CD4-positive, alpha-beta memory T cell (primary cell): ENCODE measurements around the gene PSEN1. TPM values are rescaled to one million over a fixed set of nuclear protein-coding genes. Genes with fewer than 3 reads are reported as not detected.

Source experiments
- CTCF ChIA-PET: fragments of 350-600 bp; sonication (Branson Sonifier 250); formaldehyde crosslinking; loops from one replicate; lab custom pipeline; 2021; ENCODE audit warnings: inconsistent platforms; ENCODE audit not compliant: partially characterized antibody; lab: Charles Lee
- POLR2A ChIA-PET: fragments of 350-600 bp; sonication (Branson Sonifier 250); formaldehyde crosslinking; loops from one replicate; lab custom pipeline; 2021; ENCODE audit not compliant: partially characterized antibody; lab: Charles Lee
- DNase-seq, 5 donors: peaks; one replicate each; pipeline versions ENCODE4 v3.0.0 to v3.0.0-alpha.2; 2020 to 2022; ENCODE audit warnings: mixed read lengths in 1 of 5
- H3K27ac ChIP-seq: one replicate; pipeline ENCODE4 v1.7.0; 2013; ENCODE audit warnings: low read depth, low read length
- H3K27me3 ChIP-seq: 2 replicates; pipeline ENCODE4 v1.7.0; 2013; ENCODE audit warnings: mild to moderate bottlenecking, low read length, moderate library complexity; ENCODE audit not compliant: insufficient read depth
- H3K36me3 ChIP-seq: 2 replicates; pipeline ENCODE4 v1.7.0; 2013; ENCODE audit warnings: mild to moderate bottlenecking, low read length, moderate library complexity; ENCODE audit not compliant: insufficient read depth
- H3K4me1 ChIP-seq: 2 replicates; pipeline ENCODE4 v1.7.0; 2013; ENCODE audit warnings: mild to moderate bottlenecking, low read length, moderate library complexity; ENCODE audit not compliant: insufficient read depth
- H3K4me3 ChIP-seq, 2 donors: one replicate each; pipeline ENCODE4 v1.7.0; 2013; ENCODE audit warnings: low read length in 2 of 2, mild to moderate bottlenecking in 1 of 2
- H3K9me3 ChIP-seq, 2 donors: one replicate each; pipeline ENCODE4 v1.7.0; 2013; ENCODE audit warnings: low read length in 2 of 2, control low read depth in 1 of 2; ENCODE audit not compliant: control insufficient read depth in 1 of 2
- H3K27ac Mint-ChIP-seq, 7 donors: one replicate each; pipeline ENCODE4 v1.8.0; 2020 to 2021; ENCODE audit warnings: mixed read lengths in 7 of 7, mild to moderate bottlenecking in 6 of 7, inconsistent platforms in 3 of 7, moderate library complexity in 3 of 7
- H3K27me3 Mint-ChIP-seq, 2 donors: one replicate each; pipeline ENCODE4 v1.8.0; 2020 to 2021; ENCODE audit warnings: mixed read lengths in 2 of 2
- H3K36me3 Mint-ChIP-seq, 2 donors: one replicate each; pipeline ENCODE4 v1.8.0; 2020 to 2021; ENCODE audit warnings: mixed read lengths in 2 of 2, inconsistent platforms in 1 of 2, mild to moderate bottlenecking in 1 of 2
- H3K4me1 Mint-ChIP-seq, 4 donors: one replicate each; pipeline ENCODE4 v1.8.0; 2020 to 2021; ENCODE audit warnings: mixed read lengths in 4 of 4, mild to moderate bottlenecking in 1 of 4
- H3K4me3 Mint-ChIP-seq, 8 donors: one replicate each; pipeline ENCODE4 v1.8.0; 2020 to 2021; ENCODE audit warnings: mixed read lengths in 8 of 8, mild to moderate bottlenecking in 7 of 8, moderate library complexity in 6 of 8, inconsistent platforms in 3 of 8
- H3K9me3 Mint-ChIP-seq, 8 donors: one replicate each; pipeline ENCODE4 v1.8.0; 2020 to 2021; ENCODE audit warnings: mixed read lengths in 8 of 8, mild to moderate bottlenecking in 5 of 8, inconsistent platforms in 3 of 8, moderate library complexity in 1 of 8
- intact Hi-C: fragments of 100-400 bp; cut with micrococcal nuclease; formaldehyde crosslinking; loops from one replicate; pipeline ENCODE4 v1.15.1; 2023
- polyA plus RNA-seq, 2 donors: library from polyadenylated mRNA; unstranded; fragments of 300-500 nt; fragmentation: Illumina TruSeq; gene quantifications; one replicate each; pipeline ENCODE4 v1.2.3, GENCODE V29; 2021
- total RNA-seq, 2 experiments: library from RNA; stranded (reverse); gene quantifications; one replicate each; pipeline ENCODE4 v1.2.3, GENCODE V29; 2021

PSEN1 gene
- total and polyA plus RNA-seq, 4 experiments from 2014 or later: 36.0 to 51.7 (median 41.8) TPM

DNA sequence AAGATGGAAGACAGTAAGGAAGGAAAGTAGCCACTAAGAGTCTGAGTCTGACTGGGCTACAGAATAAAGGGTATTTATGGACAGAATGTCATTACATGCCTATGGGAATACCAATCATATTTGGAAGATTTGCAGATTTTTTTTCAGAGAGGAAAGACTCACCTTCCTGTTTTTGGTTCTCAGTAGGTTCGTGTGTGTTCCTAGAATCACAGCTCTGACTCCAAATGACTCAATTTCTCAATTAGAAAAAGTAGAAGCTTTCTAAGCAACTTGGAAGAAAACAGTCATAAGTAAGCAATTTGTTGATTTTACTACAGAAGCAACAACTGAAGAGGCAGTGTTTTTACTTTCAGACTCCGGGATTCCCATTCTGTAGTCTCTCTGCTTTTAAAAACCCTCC, 85.6 kb downstream of the PSEN1 start:
- no peaks in the 10 kb centered on the region for H3K27me3 Mint-ChIP-seq
- Histone ChIP-seq H3K9me3 (no peaks in the 10 kb centered on the region), H3K4me1 (no peaks in the 10 kb centered on the region), H3K27me3 (no peaks in the 10 kb centered on the region), H3K4me3 (no peak overlapping the region), H3K27ac (no peak overlapping the region), H3K36me3 (peaks cover 26% of the 10 kb centered on the region)
- ChIA-PET POLR2A (no interaction called here), CTCF (interaction anchor here (1.7 kb wide), 1 partner anchor 10 kb away, joined by 4 read pairs; no protein-coding TSS in a partner anchor)
- H3K9me3 Mint-ChIP-seq: no peaks in the 10 kb centered on the region
- H3K27ac Mint-ChIP-seq: peak overlapping the region in 1 of 7 donors; percentile 50
- H3K4me1 Mint-ChIP-seq: peaks cover 0 to 7% (median 2%) of the 10 kb centered on the region in 4 donors
- DNase-seq: no peak
- peaks cover 75% of the 10 kb centered on the region in 2 donors for H3K36me3 Mint-ChIP-seq
- no peak overlapping the region for H3K4me3 Mint-ChIP-seq
- intact Hi-C loops: no loop called here

DNA sequence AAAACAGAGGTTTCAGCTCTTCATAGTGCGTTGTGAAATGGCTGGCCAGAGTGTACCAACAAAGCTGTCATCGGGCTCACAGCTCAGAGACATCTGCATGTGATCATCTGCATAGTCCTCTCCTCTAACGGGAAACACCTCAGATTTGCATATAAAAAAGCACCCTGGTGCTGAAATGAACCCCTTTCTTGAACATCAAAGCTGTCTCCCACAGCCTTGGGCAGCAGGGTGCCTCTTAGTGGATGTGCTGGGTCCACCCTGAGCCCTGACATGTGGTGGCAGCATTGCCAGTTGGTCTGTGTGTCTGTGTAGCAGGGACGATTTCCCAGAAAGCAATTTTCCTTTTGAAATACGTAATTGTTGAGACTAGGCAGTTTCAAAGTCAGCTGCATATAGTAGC, 86.7 kb downstream of the PSEN1 start:
- Mint-ChIP-seq H3K9me3 (peaks cover 0 to under 1% (median 0%) of the 10 kb centered on the region in 8 donors), H3K4me1 (peaks cover 0 to 7% (median 2%) of the 10 kb centered on the region in 4 donors), H3K4me3 (no peak overlapping the region), H3K27ac (peak overlapping the region in 6 of 7 donors; percentile 36 to 77 (median 64)), H3K27me3 (no peaks in the 10 kb centered on the region), H3K36me3 (peaks cover 68 to 74% of the 10 kb centered on the region in 2 donors)
- POLR2A ChIA-PET: interaction anchor here (0.6 kb wide), 1 partner anchor 664 kb away, joined by 3 read pairs; the partner anchor contains the start of gene ZNF410
- Histone ChIP-seq H3K4me3 (no peak overlapping the region), H3K9me3 (no peaks in the 10 kb centered on the region), H3K27ac (no peak overlapping the region), H3K4me1 (no peaks in the 10 kb centered on the region), H3K27me3 (no peaks in the 10 kb centered on the region), H3K36me3 (peaks cover 18% of the 10 kb centered on the region)
- CTCF ChIA-PET: interaction anchor here (1.7 kb wide), 1 partner anchor 12 kb away, joined by 4 read pairs; no protein-coding TSS in a partner anchor
- no peak for DNase-seq
- intact Hi-C loops: no loop called here

DNA sequence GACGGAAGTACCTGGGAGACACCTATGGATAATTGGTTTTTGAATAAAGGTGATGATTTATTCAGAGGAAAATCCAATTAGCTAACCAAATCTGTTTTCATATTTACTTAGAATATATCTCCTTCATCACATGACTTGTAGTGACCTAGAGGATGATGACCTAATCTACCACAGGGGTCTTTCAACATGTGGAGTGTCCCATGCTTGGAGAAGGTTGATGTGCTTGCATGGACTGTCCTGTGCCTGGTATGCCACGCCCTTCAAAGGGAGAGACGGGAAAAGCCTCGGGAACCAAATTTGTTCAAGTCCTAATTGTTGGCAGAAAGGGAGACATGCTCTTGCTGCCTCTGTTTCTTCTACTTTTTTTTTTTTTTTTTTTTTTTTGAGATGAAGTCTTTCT, 89.2 kb downstream of the PSEN1 start:
- Mint-ChIP-seq H3K9me3 (peaks cover 0 to 2% (median 0%) of the 10 kb centered on the region in 8 donors), H3K27ac (no peak overlapping the region), H3K36me3 (peaks cover 53 to 60% of the 10 kb centered on the region in 2 donors), H3K27me3 (no peaks in the 10 kb centered on the region), H3K4me1 (peaks cover 0 to 7% (median 2%) of the 10 kb centered on the region in 4 donors), H3K4me3 (no peak overlapping the region)
- Histone ChIP-seq H3K9me3 (no peaks in the 10 kb centered on the region), H3K27me3 (no peaks in the 10 kb centered on the region), H3K36me3 (no peaks in the 10 kb centered on the region), H3K4me3 (no peak overlapping the region), H3K4me1 (no peaks in the 10 kb centered on the region), H3K27ac (no peak overlapping the region)
- intact Hi-C loops: no loop called here
- DNase-seq: no peak
- CTCF ChIA-PET: no interaction called here
- POLR2A ChIA-PET: no interaction called here

DNA sequence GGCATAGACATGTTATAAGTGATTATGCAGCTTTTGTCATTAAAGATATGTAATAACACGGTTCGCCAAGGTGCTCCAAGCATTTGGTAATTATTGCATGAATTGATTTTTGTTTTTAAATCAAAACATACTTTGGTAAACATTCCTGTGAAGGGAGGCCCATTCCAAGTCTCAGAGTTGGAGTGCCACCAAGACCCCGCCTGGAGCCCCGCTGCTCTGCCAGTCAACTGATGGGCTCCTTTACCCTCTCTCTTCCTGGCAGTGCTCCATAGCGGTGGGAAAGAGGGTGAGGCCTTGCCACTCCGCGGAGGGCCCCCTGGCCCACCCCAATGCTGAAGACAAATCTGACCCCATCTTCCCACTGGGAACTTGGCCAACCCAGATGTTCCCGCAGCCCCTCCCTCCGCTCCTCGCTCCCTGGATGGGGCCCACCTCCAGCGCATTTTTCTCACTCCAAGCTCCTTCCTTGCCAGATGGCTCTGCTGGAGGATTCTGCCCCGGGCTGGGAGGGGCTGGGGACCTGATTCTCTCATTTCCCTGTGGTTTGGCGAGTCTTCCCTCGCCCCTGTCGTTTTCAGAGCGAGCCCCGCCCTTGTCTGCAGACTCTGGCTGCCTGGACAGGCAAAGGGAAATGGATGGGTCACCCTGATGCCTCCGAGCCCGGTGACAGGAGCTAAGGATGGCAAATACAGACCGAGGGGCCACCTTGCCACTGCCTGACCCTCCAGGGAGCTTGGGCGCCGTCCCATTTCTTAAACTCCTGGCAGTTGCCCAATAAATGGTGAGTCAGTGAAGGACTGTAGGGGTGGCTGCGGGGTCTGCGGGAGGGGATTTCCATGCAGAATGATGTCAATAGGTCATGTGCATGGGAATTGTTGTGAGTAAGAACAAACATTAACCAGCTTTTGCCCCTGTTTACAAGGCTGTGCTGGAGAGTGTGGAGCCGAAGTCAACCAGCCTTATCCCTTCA, 91.8 kb downstream of the PSEN1 start:
- Mint-ChIP-seq H3K9me3 (peaks cover 0 to 2% (median 0%) of the 10 kb centered on the region in 8 donors), H3K27me3 (peaks cover 2% of the 10 kb centered on the region in 2 donors), H3K4me3 (no peak overlapping the region), H3K36me3 (peaks cover 30 to 36% of the 10 kb centered on the region in 2 donors), H3K4me1 (peaks cover 0 to 2% (median 0%) of the 10 kb centered on the region in 4 donors), H3K27ac (peak overlapping the region in 1 of 7 donors; percentile 10)
- Histone ChIP-seq H3K9me3 (no peaks in the 10 kb centered on the region), H3K4me1 (no peaks in the 10 kb centered on the region), H3K36me3 (no peaks in the 10 kb centered on the region), H3K27ac (no peak overlapping the region), H3K4me3 (no peak overlapping the region), H3K27me3 (peaks cover 3% of the 10 kb centered on the region)
- CTCF ChIA-PET: no interaction called here
- DNase-seq: no peak
- intact Hi-C loops: no loop called here
- POLR2A ChIA-PET: no interaction called here

DNA sequence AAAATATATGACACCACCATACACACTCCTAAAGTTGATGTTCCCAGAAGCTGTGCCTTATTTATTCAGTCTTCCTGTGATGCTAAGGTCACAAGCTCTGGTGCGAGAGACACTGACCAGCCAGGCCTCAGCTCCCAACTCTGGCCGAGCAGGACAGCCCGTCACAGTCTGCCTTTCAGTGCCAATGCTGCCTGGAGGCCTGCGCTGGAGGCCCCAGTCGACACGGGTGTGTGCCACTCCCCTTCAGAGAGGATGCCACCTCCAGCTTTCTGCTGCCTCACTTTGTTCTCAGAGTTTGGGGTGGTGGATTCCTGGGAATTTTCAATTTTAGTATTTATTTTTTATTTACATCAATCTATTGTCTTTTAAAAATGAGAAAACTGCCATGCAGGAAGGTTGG, 93.7 kb downstream of the PSEN1 start:
- Histone ChIP-seq H3K4me3 (no peak overlapping the region), H3K36me3 (no peaks in the 10 kb centered on the region), H3K9me3 (no peaks in the 10 kb centered on the region), H3K27ac (no peak overlapping the region), H3K27me3 (peaks cover 3% of the 10 kb centered on the region), H3K4me1 (no peaks in the 10 kb centered on the region)
- Mint-ChIP-seq H3K9me3 (peaks cover 0 to 2% (median 0%) of the 10 kb centered on the region in 8 donors), H3K27ac (no peak overlapping the region), H3K4me1 (peaks cover 0 to 4% (median 0%) of the 10 kb centered on the region in 4 donors), H3K27me3 (peaks cover 9 to 13% of the 10 kb centered on the region in 2 donors), H3K4me3 (no peak overlapping the region), H3K36me3 (peaks cover 16 to 28% of the 10 kb centered on the region in 2 donors)
- DNase-seq: no peak
- intact Hi-C loops: no loop called here
- POLR2A ChIA-PET: no interaction called here
- CTCF ChIA-PET: no interaction called here

DNA sequence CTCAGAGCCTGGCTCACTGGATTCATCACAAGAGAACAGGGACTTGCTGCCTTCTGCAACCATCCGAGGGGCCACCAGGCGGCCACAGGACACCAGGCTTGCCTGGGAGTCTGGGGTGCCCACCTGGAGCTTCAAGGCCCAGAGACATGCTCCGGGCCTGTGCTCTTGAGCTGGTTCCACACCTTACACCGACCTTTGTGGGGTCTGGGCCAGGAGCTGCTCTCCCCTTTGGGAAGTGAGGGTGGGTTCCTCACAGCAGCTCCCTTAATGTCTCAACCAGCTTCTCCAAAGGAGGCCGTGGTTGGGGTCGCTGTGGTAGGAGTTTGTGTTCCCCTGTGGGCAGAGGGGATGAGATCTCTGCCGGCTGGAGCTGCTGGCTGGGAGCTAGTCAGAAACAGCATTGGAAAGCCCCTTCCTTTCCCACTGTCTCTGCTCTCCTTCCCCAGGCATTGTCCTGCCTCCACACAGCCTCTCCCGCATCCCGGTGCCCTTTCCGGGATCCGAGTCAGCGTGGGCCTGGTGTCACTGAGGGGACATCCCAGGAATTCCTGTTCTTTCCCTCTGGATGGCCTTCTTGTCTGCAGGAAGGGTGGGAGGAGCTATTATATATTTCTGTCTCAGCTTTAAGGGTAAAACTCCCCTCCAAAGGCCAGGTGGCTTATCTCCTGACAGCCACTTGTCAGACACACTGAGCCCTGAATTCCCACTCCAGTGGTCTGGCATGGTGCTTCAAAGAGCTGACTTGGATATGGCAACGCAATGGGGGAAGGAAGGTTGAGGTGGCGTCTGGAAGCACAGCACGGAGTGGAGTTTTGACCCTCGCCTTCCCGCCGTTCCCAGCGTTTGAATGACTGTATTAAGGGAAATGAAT, 95.9 kb downstream of the PSEN1 start:
- Histone ChIP-seq H3K4me3 (no peak overlapping the region), H3K27ac (no peak overlapping the region), H3K36me3 (no peaks in the 10 kb centered on the region), H3K4me1 (peaks cover 6% of the 10 kb centered on the region), H3K9me3 (no peaks in the 10 kb centered on the region), H3K27me3 (peaks cover 3% of the 10 kb centered on the region)
- ChIA-PET POLR2A (no interaction called here), CTCF (interaction anchor here (1.6 to 2.0 kb wide), 2 partner anchors 11 to 240 kb away, joined by 4 to 6 read pairs; no protein-coding TSS in a partner anchor)
- Mint-ChIP-seq H3K27me3 (peaks cover 25 to 29% of the 10 kb centered on the region in 2 donors), H3K36me3 (peaks cover 7 to 14% of the 10 kb centered on the region in 2 donors), H3K27ac (no peak overlapping the region), H3K4me1 (peaks cover 4 to 16% (median 7%) of the 10 kb centered on the region in 4 donors), H3K9me3 (peaks cover 0 to 2% (median 0%) of the 10 kb centered on the region in 8 donors), H3K4me3 (no peak overlapping the region)
- DNase-seq: no peak
- intact Hi-C loops: no loop called here
